Chondrocyte (in vitro differentiated cells): ENCODE results near the gene PRR18. TPM values are rescaled to one million over a fixed set of nuclear protein-coding genes. Genes with fewer than 3 reads are reported as not detected.
A peak's percentile ranks its signal among the peaks of the same experiment; 100 is the strongest.

Experiments used
- DNase-seq: peaks from one replicate; pipeline ENCODE4 v3.0.0; 2021; ENCODE audit warnings: mixed read lengths, low spot score
- H3K27ac Mint-ChIP-seq: one replicate; pipeline ENCODE4 v1.8.0; 2021; ENCODE audit warnings: mild to moderate bottlenecking, moderate library complexity, mixed read lengths; ENCODE audit not compliant: unreplicated experiment
- H3K27me3 Mint-ChIP-seq: 2 replicates; pipeline ENCODE4 v1.8.0; 2021; ENCODE audit warnings: low read depth, mixed read lengths
- H3K36me3 Mint-ChIP-seq: 2 replicates; pipeline ENCODE4 v1.8.0; 2021; ENCODE audit warnings: low read depth, mixed read lengths
- H3K4me1 Mint-ChIP-seq: 2 replicates; pipeline ENCODE4 v1.8.0; 2021; ENCODE audit warnings: low read depth, mild to moderate bottlenecking, mixed read lengths
- H3K4me3 Mint-ChIP-seq: one replicate; pipeline ENCODE4 v1.8.0; 2021; ENCODE audit warnings: mild to moderate bottlenecking, moderate library complexity, mixed read lengths; ENCODE audit not compliant: unreplicated experiment
- H3K9me3 Mint-ChIP-seq: 2 replicates; pipeline ENCODE4 v1.8.0; 2021; ENCODE audit warnings: low read depth, mixed read lengths
- total RNA-seq: library from RNA; stranded (reverse); gene quantifications from 3 replicates; pipeline ENCODE4 v1.2.1, GENCODE V29; 2021
- TF ChIP-seq, protein P1 (sequence below): fragments of 200-600 bp; sonication (generic); IDR thresholded peaks from 2 replicates; pipeline ENCODE4 v1.5.0; 2021; ENCODE audit warnings: antibody characterized with exemption, mild to moderate bottlenecking, moderate library complexity

PRR18 gene
- total RNA-seq, 1 donor from 2014 or later = 0.70 TPM

GRCh38 chr6:166318649-166319600, 10.7 kb upstream of the PRR18 start:
- Mint-ChIP-seq H3K27ac (peak overlapping the region; percentile 52), H3K4me3 (no peak overlapping the region), H3K27me3 (no peaks in the 10 kb centered on the region), H3K36me3 (peaks cover 7% of the 10 kb centered on the region), H3K9me3 (no peaks in the 10 kb centered on the region), H3K4me1 (peaks cover 8% of the 10 kb centered on the region)
- TF ChIP-seq, protein P1, sequence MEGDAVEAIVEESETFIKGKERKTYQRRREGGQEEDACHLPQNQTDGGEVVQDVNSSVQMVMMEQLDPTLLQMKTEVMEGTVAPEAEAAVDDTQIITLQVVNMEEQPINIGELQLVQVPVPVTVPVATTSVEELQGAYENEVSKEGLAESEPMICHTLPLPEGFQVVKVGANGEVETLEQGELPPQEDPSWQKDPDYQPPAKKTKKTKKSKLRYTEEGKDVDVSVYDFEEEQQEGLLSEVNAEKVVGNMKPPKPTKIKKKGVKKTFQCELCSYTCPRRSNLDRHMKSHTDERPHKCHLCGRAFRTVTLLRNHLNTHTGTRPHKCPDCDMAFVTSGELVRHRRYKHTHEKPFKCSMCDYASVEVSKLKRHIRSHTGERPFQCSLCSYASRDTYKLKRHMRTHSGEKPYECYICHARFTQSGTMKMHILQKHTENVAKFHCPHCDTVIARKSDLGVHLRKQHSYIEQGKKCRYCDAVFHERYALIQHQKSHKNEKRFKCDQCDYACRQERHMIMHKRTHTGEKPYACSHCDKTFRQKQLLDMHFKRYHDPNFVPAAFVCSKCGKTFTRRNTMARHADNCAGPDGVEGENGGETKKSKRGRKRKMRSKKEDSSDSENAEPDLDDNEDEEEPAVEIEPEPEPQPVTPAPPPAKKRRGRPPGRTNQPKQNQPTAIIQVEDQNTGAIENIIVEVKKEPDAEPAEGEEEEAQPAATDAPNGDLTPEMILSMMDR = no peak
- no peak for DNase-seq

GRCh38 chr6:166318227-166318626, 10.0 kb upstream of the PRR18 start:
- DNase-seq = no peak
- Mint-ChIP-seq H3K36me3 (peaks cover 6% of the 10 kb centered on the region), H3K4me1 (peaks cover 8% of the 10 kb centered on the region), H3K4me3 (no peak overlapping the region), H3K9me3 (no peaks in the 10 kb centered on the region), H3K27me3 (no peaks in the 10 kb centered on the region), H3K27ac (peak overlapping the region; percentile 52)
- TF ChIP-seq, protein P1 = no peak

DNA sequence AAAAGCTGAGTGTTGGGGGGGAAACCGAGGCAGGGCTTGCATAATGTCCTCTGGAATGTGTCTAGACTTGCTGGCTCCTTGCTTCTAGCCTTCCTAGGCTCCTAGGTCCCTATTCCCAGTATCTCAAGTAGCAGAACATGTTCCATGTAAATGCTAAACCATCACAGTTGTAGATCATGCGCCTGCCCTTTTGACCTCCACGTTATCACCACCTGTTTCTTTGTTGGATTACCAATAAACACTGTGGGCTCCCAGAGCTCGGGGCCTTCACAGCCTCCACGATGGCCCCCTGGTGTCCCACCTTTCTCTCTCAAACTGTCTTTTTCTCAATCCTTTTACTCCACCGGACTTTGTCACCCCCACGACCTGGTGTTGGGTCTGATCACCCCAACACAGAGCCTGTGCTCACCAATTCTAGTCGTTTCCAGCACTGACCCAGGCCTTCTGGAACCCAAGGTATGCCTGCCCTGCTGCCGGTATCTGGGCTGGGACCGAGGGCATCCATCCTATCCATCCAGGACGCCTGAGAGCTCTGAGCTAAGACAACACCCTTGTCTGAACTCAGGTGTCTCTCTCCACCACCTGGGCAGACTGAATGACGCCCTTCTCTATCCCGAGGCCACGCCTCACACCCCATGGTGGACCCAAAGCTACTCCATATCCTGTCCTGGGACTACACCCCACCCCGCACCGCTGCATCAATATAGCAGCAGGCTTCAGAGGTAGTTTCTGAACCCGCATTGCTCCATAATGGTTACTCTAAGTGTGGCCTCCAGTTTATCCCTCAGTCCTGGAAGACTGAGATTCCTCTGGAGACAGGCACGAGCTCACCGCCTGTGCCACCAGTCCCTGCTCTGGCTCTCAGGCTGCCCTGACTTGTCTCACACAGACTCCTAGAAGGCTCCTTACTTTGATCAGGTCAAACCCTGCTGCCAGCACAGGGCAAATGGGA, 9.3 kb upstream of the PRR18 start:
- H3K4me3 Mint-ChIP-seq = no peak overlapping the region
- no peak for DNase-seq
- peaks cover 12% of the 10 kb centered on the region for H3K4me1 Mint-ChIP-seq
- H3K9me3 Mint-ChIP-seq = no peaks in the 10 kb centered on the region
- no peaks in the 10 kb centered on the region for H3K27me3 Mint-ChIP-seq
- TF ChIP-seq, protein P1 = no peak
- no peak overlapping the region for H3K27ac Mint-ChIP-seq
- peaks cover 5% of the 10 kb centered on the region for H3K36me3 Mint-ChIP-seq

- Mint-ChIP-seq H3K27ac (no peak overlapping the region), H3K4me1 (peaks cover 12% of the 10 kb centered on the region), H3K4me3 (no peak overlapping the region), H3K36me3 (peaks cover 3% of the 10 kb centered on the region), H3K9me3 (no peaks in the 10 kb centered on the region), H3K27me3 (no peaks in the 10 kb centered on the region)
- DNase-seq = no peak
- TF ChIP-seq, protein P1 = no peak
Observed at GRCh38 chr6:166315436-166315835, 7.2 kb upstream of the PRR18 start.

GRCh38 chr6:166314454-166314853, 6.3 kb upstream of the PRR18 start:
- no peak for DNase-seq

More at GRCh38 chr6:166314454-166314853, 6.3 kb upstream of the PRR18 start:
- H3K36me3 Mint-ChIP-seq = peaks cover 3% of the 10 kb centered on the region
- H3K27ac Mint-ChIP-seq = no peak overlapping the region
- H3K9me3 Mint-ChIP-seq = no peaks in the 10 kb centered on the region
- H3K4me3 Mint-ChIP-seq = no peak overlapping the region
- H3K4me1 Mint-ChIP-seq = peaks cover 12% of the 10 kb centered on the region
- peaks cover 6% of the 10 kb centered on the region for H3K27me3 Mint-ChIP-seq
- TF ChIP-seq, protein P1 = no peak
